ENCODE measurements around the gene EGR1.

EGR1 gene

GRCh38 chr5:138454121-138454520 lies 11.2 kb upstream of the EGR1 start:
- DNase-seq: no peak

- no peak for DNase-seq
Measured at GRCh38 chr5:138455232-138455930, 9.9 kb upstream of the EGR1 start.

DNA sequence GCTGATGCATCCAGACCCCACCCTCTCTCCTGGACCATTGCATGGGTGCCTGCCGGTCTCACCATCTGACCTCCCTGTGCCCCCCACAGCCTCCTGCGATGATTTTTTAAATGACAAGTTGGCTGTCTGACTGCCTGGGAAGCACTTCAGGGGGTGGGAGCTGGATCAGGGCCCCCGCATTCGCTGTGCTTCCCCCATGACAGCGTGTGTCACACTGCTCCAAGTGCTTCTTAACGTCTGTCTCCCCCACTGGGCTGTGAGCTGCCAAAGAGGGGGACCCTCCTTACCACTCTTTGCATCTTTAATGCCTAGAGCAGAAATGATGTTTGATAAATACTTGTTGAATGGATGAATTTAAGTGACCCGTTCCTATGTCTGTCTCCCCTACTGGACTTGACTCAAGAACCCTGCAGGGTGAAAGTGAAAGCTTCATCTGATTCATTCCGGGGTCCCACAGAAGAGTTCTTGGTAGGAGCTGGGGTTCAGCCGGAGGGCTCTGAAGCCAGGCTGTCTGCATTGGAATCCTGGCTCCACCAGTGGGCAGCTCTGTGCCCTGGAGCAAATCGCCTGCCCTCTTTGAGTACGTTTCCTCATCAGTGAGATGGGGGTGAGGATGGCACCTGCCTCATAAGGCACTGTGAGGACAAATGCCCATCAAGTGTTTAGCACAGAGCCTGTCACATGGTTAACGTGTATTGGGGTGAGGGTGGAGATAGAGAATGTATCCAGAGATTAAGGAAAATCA lies 7.6 kb upstream of the EGR1 start:
- no peak for DNase-seq

GRCh38 chr5:138458384-138458783 lies 6.9 kb upstream of the EGR1 start:
- DNase-seq: no peak

- no peak for DNase-seq
Measured at GRCh38 chr5:138458856-138459255, 6.4 kb upstream of the EGR1 start.

GRCh38 chr5:138459311-138459933 lies 5.9 kb upstream of the EGR1 start:
- DNase-seq: peak; percentile 77

DNA sequence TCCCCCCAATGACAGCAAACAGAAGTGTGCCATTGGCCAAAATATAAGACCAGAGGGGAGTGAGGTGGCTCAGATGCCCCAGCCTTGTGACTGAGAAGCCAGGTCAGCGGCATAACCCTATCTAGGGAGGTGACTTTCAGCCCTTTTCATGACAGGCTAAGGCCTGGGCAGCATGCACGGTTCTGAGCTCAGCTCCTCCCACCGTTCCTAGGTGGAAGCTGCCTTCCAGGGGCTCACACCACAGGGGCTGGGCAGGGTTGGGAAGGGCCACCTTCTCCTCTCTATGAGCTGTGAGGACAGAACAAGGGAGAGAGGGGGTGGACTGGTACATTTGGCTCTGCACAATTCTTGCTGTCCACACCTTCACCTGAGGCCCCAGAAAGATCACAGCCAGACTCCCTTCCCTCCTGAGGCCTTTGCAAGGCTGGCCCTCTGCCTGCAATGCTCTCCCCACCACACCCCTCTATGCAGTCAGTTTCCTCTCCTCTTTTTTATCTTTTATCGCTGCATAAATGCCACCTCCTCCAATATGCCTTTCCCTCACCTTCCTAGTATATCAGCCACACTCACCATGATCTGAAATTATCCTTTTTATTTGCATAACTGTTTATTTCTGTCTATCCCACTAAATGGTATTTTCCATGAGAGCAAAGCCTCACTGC lies 5.1 kb upstream of the EGR1 start:
- no peak for DNase-seq

GRCh38 chr5:138461343-138462125 lies 3.7 kb upstream of the EGR1 start:
- no peak for DNase-seq

- DNase-seq: no peak
Measured at GRCh38 chr5:138463419-138464007, 1.8 kb upstream of the EGR1 start.

DNA sequence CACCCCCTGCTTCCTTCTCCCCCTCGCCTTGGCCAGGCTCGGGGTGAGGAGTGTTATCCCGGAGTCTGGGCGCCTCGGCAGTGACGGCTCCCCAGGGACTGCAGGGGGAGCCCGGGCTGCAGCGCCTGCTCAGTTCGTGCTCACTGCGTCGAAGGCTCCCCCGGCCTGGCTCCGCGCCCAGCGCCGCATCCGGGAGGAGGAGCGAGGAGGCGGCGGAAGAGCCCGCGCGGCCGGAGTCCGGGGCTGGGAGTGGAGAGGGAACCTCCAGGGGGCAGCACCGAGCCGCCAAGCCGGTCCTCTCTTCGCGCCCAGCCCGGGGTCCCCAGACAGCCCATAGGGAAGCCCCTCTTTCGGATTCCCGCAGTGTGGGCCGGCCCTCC lies 1.3 kb upstream of the EGR1 start:
- DNase-seq: peak; percentile 95

DNA sequence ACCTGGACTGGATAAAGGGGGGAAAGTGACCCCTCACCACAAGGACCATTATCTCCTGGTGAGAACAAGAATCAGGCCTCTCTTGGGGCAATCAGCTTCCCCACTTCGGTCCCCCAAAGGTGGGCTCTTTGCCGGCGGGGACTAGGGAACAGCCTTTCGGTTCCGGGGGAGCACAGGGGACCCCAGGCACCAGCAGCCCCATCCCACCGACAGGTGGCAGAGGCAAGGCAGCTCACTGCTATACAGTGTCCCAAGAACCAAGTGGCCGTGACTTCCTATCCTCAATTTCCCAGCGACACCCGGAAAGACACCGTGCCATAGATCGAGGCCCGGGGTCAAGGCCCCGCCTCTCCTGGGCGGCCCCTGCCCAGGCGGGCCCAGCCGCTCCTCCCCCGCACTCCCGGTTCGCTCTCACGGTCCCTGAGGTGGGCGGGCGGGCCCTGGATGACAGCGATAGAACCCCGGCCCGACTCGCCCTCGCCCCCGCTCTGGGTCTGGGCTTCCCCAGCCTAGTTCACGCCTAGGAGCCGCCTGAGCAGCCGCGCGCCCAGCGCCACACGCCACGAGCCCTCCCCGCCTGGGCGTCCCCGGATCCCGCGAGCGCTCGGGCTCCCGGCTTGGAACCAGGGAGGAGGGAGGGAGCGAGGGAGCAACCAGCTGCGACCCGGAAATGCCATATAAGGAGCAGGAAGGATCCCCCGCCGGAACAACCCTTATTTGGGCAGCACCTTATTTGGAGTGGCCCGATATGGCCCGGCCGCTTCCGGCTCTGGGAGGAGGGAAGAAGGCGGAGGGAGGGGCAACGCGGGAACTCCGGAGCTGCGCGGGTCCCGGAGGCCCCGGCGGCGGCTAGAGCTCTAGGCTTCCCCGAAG lies 655 bp upstream of the EGR1 start:
- DNase-seq: peak; percentile 95

DNA sequence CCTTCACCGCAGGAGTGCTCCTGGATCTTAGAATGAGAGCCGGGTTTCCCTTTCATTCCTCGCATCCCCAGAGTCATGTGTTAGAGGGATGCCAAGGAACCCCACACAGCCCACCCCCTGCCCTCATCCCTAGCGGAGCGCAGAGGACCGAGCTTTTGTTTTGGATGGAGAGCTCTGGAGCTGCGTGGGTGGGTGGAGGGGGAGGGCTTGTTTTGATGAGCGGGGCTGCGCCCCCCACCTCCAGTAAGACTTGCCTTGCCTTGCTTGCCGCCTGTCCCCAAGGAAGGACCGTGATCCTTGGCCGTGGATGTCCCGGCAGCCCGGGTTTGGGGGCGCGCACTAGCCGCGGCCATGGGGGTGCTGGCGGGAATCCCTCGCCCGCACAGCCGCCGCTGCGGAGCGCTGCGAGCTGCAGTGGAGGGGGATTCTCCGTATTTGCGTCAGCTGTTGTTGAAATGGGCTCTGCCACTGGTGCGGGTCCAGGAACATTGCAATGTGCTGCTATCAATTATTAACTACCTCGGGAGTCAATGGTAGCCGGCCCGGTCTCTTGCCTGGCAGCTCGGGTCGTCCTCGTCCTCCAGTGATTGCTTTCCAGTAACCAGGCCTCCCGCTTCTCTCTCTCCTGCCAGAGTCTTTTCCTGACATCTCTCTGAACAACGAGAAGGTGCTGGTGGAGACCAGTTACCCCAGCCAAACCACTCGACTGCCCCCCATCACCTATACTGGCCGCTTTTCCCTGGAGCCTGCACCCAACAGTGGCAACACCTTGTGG lies 1.0 kb downstream of the EGR1 start:
- DNase-seq: no peak

GRCh38 chr5:138466900-138467710 lies 1.8 kb downstream of the EGR1 start:
- DNase-seq: no peak

DNA sequence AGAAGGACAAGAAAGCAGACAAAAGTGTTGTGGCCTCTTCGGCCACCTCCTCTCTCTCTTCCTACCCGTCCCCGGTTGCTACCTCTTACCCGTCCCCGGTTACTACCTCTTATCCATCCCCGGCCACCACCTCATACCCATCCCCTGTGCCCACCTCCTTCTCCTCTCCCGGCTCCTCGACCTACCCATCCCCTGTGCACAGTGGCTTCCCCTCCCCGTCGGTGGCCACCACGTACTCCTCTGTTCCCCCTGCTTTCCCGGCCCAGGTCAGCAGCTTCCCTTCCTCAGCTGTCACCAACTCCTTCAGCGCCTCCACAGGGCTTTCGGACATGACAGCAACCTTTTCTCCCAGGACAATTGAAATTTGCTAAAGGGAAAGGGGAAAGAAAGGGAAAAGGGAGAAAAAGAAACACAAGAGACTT lies 2.4 kb downstream of the EGR1 start:
- no peak for DNase-seq

- no peak for DNase-seq
Measured at GRCh38 chr5:138468133-138468965, 3.1 kb downstream of the EGR1 start.

- no peak for DNase-seq
Measured at GRCh38 chr5:138468966-138469539, 3.8 kb downstream of the EGR1 start.

GRCh38 chr5:138469540-138470321 lies 4.5 kb downstream of the EGR1 start:
- no peak for DNase-seq

All from activated CD4-positive, CD25-positive, alpha-beta regulatory T cell treated with anti-CD3 and anti-CD28 coated beads, Interleukin-2, amount 50 U/mL, for 72 hours (primary cell).